Measurements from ENCODE around the gene P2RX5.

P2RX5 gene

DNA sequence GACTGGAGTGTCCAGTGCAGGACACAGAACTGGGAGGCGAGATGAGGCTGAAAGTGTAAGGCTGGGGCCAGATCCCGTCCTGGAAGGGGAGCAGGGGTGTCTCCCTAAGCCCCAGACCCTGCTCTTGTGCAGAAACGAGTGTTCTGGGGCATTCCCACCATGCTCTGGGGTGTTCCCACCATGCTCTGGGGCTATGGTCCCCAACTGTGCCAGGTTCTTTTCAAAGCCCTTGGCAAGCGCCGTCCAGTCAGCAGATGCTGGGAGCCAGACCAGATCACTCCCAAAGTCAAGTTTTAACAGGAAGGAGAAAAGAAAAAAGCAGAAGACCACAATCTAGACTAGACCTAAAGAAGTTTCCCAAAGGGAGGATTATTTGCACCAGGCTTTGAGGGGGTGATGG is 30.1 kb downstream of the P2RX5 start:
- DNase-seq (ENCODE audit: low read depth) = no peak
- H3K4me3 ChIP-seq (ENCODE audit: low read depth, low read length) = no peak overlapping the region
- TF ChIP-seq, protein P1, sequence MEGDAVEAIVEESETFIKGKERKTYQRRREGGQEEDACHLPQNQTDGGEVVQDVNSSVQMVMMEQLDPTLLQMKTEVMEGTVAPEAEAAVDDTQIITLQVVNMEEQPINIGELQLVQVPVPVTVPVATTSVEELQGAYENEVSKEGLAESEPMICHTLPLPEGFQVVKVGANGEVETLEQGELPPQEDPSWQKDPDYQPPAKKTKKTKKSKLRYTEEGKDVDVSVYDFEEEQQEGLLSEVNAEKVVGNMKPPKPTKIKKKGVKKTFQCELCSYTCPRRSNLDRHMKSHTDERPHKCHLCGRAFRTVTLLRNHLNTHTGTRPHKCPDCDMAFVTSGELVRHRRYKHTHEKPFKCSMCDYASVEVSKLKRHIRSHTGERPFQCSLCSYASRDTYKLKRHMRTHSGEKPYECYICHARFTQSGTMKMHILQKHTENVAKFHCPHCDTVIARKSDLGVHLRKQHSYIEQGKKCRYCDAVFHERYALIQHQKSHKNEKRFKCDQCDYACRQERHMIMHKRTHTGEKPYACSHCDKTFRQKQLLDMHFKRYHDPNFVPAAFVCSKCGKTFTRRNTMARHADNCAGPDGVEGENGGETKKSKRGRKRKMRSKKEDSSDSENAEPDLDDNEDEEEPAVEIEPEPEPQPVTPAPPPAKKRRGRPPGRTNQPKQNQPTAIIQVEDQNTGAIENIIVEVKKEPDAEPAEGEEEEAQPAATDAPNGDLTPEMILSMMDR (IDR thresholded peaks at IDR 0.05; ENCODE audit: insufficient read depth, low read depth, low read length, missing control alignments) = no peak

DNA sequence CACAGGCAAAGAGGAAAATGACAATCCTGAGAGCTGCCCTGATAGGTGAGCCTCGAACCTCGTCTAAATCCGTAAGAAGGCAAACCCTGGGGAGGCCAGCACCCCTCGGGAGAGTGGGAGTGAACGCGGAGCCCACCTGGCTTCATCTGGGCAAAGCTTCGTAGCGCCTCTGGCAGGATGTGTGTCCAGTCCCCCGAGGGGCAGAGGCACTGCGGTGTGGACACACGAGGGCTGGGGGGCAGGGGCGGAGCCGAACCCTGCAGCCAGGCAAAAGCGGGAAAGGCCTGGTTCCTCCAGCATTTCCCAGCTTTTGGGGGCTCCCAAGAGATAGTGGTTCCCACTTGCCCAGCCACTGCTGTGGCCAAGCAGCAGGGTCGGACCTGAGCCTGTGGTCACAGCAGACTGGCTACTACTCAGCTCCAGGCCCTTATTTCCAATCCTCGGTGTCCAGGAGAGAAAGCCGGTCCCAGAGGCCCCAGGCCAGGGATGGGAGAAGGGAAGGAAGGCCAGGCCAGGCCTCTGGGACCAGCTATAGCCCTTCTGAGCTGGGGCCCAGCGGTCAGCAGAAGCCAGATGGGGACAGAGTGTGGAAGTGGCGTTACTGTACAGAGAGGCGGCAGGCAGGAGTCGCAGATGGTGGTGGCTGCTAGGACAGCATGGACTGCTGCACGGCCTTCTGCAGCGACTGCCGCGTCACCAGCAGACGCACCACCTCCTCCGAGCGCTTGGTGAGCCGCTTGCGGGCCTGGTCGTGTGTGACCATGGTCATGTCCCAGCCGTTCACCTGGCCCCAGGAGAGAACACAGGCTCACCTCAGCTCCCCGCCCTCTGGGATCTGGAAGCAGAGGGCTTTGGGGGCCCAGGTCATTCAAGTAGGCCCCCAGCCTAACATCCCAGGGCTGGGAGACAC is 32.6 kb downstream of the P2RX5 start:
- TF ChIP-seq, protein P1 (IDR thresholded peaks at IDR 0.05; ENCODE audit: insufficient read depth, low read depth, low read length, missing control alignments) = no peak
- no peak overlapping the region for H3K4me3 ChIP-seq (ENCODE audit: low read depth, low read length)

DNA sequence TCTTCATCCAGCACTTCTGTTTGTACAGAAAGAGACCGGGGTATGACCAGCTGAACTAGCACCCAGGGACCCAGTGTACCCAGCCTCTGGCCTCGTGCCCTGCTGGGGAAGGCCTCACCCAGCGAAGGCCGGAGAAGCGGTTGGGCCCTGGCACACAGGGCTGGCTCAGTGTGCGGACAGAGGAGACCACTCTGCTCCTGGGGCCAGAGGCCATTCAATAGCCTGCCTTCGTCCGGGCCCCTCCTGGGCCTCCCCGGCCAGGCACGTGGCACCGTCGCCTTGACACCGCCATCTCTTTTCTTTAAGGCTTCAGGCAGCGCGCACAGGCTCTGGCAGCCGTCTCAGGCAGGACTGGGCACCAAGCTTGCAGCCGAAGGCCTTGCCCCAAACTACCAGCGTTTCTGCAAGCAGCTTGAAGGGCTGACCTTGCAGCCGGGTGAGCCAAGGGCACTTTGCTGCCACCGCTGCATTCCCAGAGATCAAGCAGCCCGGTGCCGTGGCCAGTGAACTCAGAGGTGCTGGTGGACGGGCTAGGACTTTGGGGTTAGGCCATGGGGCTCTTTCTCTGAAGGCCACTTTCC is 35.6 kb downstream of the P2RX5 start:
- H3K4me3 ChIP-seq (ENCODE audit: low read depth, low read length) = no peak overlapping the region
- DNase-seq (ENCODE audit: low read depth) = no peak
- TF ChIP-seq, protein P1 (IDR thresholded peaks at IDR 0.05; ENCODE audit: insufficient read depth, low read depth, low read length, missing control alignments) = no peak

More for the DNA sequence above, 32.6 kb downstream of the P2RX5 start:
- DNase-seq (ENCODE audit: low read depth) = no peak

DNA sequence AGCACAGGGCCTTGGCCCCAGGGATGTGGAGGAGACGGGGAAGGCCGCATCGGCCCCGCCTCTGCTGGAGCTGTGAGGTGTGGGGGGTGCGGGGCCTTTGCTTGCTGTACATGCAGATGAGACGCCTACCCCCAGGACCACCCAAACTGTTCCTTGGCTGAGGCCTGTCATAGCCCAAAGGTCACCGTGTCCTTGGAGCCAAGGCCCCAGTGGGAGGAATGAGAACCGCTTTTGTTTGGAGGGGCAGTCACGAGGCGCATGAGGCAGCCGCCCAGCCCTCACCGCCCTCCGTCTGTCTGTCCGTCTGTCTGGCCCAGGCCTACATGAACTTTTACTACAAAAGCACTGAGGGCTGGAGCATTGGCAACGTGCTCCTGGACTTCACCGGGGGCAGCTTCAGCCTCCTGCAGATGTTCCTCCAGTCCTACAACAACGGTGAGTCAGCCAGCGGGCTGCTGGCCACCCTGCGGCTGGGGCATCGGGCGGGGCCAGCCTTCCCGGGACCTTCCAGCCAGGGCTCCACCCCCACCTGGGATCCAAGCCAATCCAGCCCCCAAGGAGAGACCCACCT is 36.3 kb downstream of the P2RX5 start:
- H3K4me3 ChIP-seq (ENCODE audit: low read depth, low read length) = no peak overlapping the region
- TF ChIP-seq, protein P1 (IDR thresholded peaks at IDR 0.05; ENCODE audit: insufficient read depth, low read depth, low read length, missing control alignments) = no peak
- no peak for DNase-seq (ENCODE audit: low read depth)

DNA sequence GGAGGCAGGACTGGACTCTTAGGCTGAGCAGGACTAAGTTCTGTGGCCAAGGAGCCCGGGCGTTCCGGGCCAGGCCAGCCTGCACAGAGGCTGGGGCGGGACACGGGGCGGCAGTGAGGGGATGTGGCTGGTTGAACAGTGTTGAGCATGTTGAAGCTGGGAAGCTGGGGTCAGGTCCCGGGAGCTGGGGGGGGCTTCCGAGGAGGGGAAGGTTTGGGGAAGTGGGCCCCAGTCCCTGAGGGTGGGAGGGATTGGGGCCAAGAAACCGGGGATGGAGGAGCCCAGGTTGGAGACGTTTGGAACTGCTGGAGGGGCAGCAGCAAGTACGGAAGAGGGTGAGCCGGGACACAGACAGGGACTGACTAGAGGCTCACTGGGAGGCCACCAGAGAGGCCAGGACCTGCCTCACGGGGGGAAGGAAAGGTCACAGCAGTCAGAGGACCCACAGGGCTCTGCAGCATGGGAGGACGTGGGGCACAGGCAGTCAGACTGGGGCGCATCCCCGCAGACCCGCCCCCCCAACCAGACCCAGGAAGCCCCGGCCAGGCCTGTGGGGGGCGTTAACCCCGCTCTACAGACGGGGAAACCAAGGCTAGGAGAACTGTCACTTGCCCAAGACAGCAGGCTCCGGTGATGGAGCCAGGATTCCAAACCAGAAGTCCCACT is 37.0 kb downstream of the P2RX5 start:
- no peak overlapping the region for H3K4me3 ChIP-seq (ENCODE audit: low read depth, low read length)
- no peak for DNase-seq (ENCODE audit: low read depth)
- TF ChIP-seq, protein P1 (IDR thresholded peaks at IDR 0.05; ENCODE audit: insufficient read depth, low read depth, low read length, missing control alignments) = no peak

DNA sequence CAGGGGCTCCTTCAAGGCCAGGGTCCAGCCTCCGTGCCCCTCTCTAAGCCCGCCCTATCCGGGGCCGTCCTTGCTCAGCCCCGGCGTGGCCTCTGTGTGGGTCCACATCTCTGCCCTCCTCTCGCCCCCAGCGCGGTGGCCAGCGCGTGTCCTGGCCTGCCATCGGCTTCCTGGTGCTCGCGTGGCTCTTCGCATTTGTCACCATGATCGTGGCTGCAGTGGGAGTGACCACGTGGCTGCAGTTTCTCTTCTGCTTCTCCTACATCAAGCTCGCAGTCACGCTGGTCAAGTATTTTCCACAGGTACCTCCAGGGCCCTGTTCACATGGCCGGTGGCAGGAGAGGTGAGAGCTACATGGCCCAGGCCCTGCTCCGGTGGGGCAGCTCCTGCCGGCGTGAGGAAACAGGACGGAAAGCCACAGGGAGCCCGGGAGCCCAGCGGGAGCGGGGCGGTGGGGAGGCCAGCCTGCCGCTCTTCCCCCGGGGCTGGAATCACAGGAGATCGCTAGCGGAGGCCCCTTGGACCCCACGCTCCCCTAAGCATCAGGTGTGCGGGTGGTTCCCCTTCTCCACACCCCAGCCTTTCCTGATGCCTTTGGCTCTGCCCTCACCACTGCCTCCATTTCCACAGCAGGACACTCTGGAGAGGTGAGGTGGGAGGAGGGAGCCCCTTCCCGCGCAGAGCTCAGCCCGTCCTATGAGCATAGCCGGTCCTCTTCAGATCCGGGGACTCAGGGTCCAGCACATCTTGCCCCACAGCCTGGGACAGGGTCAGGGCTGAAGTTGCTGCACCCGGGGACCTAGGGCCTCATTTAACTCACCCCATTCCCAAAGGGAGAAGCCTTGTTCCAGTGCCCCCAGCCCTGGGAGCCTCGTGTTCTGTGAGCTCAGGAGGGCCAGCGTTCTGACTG is 37.8 kb downstream of the P2RX5 start:
- TF ChIP-seq, protein P1 (IDR thresholded peaks at IDR 0.05; ENCODE audit: insufficient read depth, low read depth, low read length, missing control alignments) = no peak
- H3K4me3 ChIP-seq (ENCODE audit: low read depth, low read length) = no peak overlapping the region
- no peak for DNase-seq (ENCODE audit: low read depth)

Measured in GM12865 (cell line).